Natural killer cell (primary cell): ENCODE measurements around the gene PNLIP. TPM values are rescaled to one million over a fixed set of nuclear protein-coding genes. Genes with fewer than 3 reads are reported as not detected.

Source experiments
- ATAC-seq, 3 donors: fragments of 150-1000 bp in 2 of 3; fragments of 200-7000 bp in 1 of 3; cut with Tn5 transposase; 1 replicate in 1 of 3; 2 replicates in 2 of 3; pipeline ENCODE4 v1.10.0; 2021; ENCODE audit warnings: mild to moderate bottlenecking in 2 of 3, moderate library complexity in 2 of 3
- DNase-seq, 2 donors: peaks; one replicate each; pipeline versions ENCODE4 v3.0.0 to v3.0.0-alpha.2; 2013 to 2021; ENCODE audit warnings: mixed read lengths in 1 of 2
- H3K27ac ChIP-seq: one replicate; pipeline ENCODE4 v1.5.1; 2013; ENCODE audit warnings: mild to moderate bottlenecking, low read length
- H3K27me3 ChIP-seq: one replicate; pipeline ENCODE4 v1.6.1; 2013; ENCODE audit warnings: low read length; ENCODE audit not compliant: control insufficient read depth, insufficient read depth
- H3K36me3 ChIP-seq: one replicate; pipeline ENCODE4 v1.6.1; 2013; ENCODE audit warnings: low read length; ENCODE audit not compliant: control insufficient read depth, insufficient read depth
- H3K4me1 ChIP-seq: one replicate; pipeline ENCODE4 v1.6.1; 2013; ENCODE audit warnings: low read length; ENCODE audit not compliant: control insufficient read depth, insufficient read depth
- H3K4me3 ChIP-seq: one replicate; pipeline ENCODE4 v1.5.1; 2013; ENCODE audit warnings: low read length
- H3K9me3 ChIP-seq: one replicate; pipeline ENCODE4 v1.6.1; 2013; ENCODE audit warnings: low read length; ENCODE audit not compliant: control insufficient read depth, insufficient read depth
- H3K27ac Mint-ChIP-seq, 2 donors: one replicate each; pipeline ENCODE4 v1.8.0; 2022; ENCODE audit warnings: mild to moderate bottlenecking in 2 of 2, mixed read lengths in 2 of 2, moderate library complexity in 1 of 2
- H3K27me3 Mint-ChIP-seq, 2 donors: one replicate each; pipeline ENCODE4 v1.8.0; 2022; ENCODE audit warnings: low read depth in 2 of 2, mixed read lengths in 2 of 2
- H3K36me3 Mint-ChIP-seq: one replicate; pipeline ENCODE4 v1.8.0; 2022; ENCODE audit warnings: mixed read lengths
- H3K4me1 Mint-ChIP-seq, 2 donors: one replicate each; pipeline ENCODE4 v1.8.0; 2022; ENCODE audit warnings: mixed read lengths in 2 of 2
- H3K4me3 Mint-ChIP-seq: one replicate; pipeline ENCODE4 v1.8.0; 2022; ENCODE audit warnings: mild to moderate bottlenecking, moderate library complexity, mixed read lengths
- H3K9me3 Mint-ChIP-seq, 2 donors: one replicate each; pipeline ENCODE4 v1.8.0; 2022; ENCODE audit warnings: mixed read lengths in 2 of 2
- WGBS: methylation state at CpG from one replicate; pipeline ENCODE4 v1.1.7; 2013; ENCODE audit warnings: missing lambda C conversion rate; ENCODE audit not compliant: insufficient coverage; 5-methylcytosine and 5-hydroxymethylcytosine counted together
- intact Hi-C: fragments of 100-400 bp; cut with micrococcal nuclease; formaldehyde crosslinking; loops from one replicate; pipeline ENCODE4 v1.14.2; 2022
- total RNA-seq, 4 donors: library from RNA; stranded (reverse); fragments of 120-200 nt in 1 of 4; gene quantifications; one replicate each; pipeline versions ENCODE4 v1.2.3 to v1.2.4, GENCODE V29; 2013 to 2022
- TF ChIP-seq, protein P1 (sequence below): fragments of 200-600 bp; IDR thresholded peaks from one replicate; pipeline ENCODE4 v1.8.0; 2022; ENCODE audit warnings: antibody characterized with exemption

Gene PNLIP
- total RNA-seq, 3 donors from 2014 or later (not counting 1 experiment from before 2014, with no cell fraction given) = not detected

- 95% methylated on average over 6 of the region's 8 CpGs for WGBS
- H3K4me3 ChIP-seq = no peak overlapping the region
- TF ChIP-seq, protein P1, sequence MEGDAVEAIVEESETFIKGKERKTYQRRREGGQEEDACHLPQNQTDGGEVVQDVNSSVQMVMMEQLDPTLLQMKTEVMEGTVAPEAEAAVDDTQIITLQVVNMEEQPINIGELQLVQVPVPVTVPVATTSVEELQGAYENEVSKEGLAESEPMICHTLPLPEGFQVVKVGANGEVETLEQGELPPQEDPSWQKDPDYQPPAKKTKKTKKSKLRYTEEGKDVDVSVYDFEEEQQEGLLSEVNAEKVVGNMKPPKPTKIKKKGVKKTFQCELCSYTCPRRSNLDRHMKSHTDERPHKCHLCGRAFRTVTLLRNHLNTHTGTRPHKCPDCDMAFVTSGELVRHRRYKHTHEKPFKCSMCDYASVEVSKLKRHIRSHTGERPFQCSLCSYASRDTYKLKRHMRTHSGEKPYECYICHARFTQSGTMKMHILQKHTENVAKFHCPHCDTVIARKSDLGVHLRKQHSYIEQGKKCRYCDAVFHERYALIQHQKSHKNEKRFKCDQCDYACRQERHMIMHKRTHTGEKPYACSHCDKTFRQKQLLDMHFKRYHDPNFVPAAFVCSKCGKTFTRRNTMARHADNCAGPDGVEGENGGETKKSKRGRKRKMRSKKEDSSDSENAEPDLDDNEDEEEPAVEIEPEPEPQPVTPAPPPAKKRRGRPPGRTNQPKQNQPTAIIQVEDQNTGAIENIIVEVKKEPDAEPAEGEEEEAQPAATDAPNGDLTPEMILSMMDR = no peak
- H3K9me3 Mint-ChIP-seq = peaks cover 6 to 7% of the 10 kb centered on the region in 2 donors
- no peaks in the 10 kb centered on the region for H3K36me3 ChIP-seq
- H3K27ac ChIP-seq = no peak overlapping the region
- H3K4me3 Mint-ChIP-seq = no peak overlapping the region
- H3K4me1 ChIP-seq = no peaks in the 10 kb centered on the region
- no peaks in the 10 kb centered on the region for H3K4me1 Mint-ChIP-seq
- H3K27me3 Mint-ChIP-seq = peaks cover 0 to 7% of the 10 kb centered on the region in 2 donors
- peaks cover 9% of the 10 kb centered on the region for H3K36me3 Mint-ChIP-seq
- intact Hi-C loops = no loop called here
- no peak overlapping the region for H3K27ac Mint-ChIP-seq
- no peaks in the 10 kb centered on the region for H3K9me3 ChIP-seq
- ATAC-seq = no peak
- DNase-seq = no peak
- no peaks in the 10 kb centered on the region for H3K27me3 ChIP-seq
Measured at GRCh38 chr10:116565534-116565933, 19.8 kb downstream of the PNLIP start.

DNA sequence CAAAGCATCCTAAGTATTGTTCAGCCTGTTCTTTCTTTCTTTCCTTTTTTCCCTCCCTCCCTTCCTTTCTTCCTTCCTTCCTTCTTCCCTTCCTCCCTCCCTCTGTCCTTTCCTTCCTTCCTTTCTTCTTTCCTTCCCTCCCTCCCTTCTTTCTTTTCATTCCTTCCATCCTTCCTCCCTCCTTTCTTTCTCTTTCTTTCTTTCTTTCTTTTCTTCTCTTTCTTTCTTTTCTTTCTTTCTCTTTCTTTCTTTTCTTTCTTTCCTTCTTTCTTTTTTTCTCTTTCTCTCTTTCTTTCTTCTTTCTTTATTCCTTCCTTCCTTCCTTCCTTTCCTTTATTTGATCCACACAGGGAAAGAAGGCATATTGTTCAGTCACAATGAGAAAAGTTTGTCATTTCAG is 21.2 kb downstream of the PNLIP start:
- Histone ChIP-seq H3K36me3 (no peaks in the 10 kb centered on the region), H3K9me3 (no peaks in the 10 kb centered on the region), H3K4me3 (no peak overlapping the region), H3K4me1 (no peaks in the 10 kb centered on the region), H3K27me3 (no peaks in the 10 kb centered on the region), H3K27ac (no peak overlapping the region)
- DNase-seq = no peak
- Mint-ChIP-seq H3K4me1 (no peaks in the 10 kb centered on the region), H3K27me3 (peaks cover 0 to 6% of the 10 kb centered on the region in 2 donors), H3K36me3 (peaks cover 9% of the 10 kb centered on the region), H3K27ac (no peak overlapping the region), H3K4me3 (no peak overlapping the region), H3K9me3 (peaks cover 6 to 7% of the 10 kb centered on the region in 2 donors)
- no peak for ATAC-seq
- TF ChIP-seq, protein P1 = no peak
- intact Hi-C loops = no loop called here

- Mint-ChIP-seq H3K36me3 (peaks cover 5% of the 10 kb centered on the region), H3K4me1 (no peaks in the 10 kb centered on the region), H3K4me3 (no peak overlapping the region), H3K27ac (no peak overlapping the region), H3K9me3 (peaks cover 5 to 6% of the 10 kb centered on the region in 2 donors), H3K27me3 (peaks cover 0 to 2% of the 10 kb centered on the region in 2 donors)
- Histone ChIP-seq H3K27me3 (no peaks in the 10 kb centered on the region), H3K36me3 (no peaks in the 10 kb centered on the region), H3K27ac (no peak overlapping the region), H3K9me3 (no peaks in the 10 kb centered on the region), H3K4me1 (no peaks in the 10 kb centered on the region), H3K4me3 (no peak overlapping the region)
- ATAC-seq (no peak), DNase-seq (no peak)
- TF ChIP-seq, protein P1 = no peak
- 100% methylated on average over 2 of the region's 3 CpGs for WGBS
- intact Hi-C loops = no loop called here
Measured at GRCh38 chr10:116567335-116567734, 21.6 kb downstream of the PNLIP start.

DNA sequence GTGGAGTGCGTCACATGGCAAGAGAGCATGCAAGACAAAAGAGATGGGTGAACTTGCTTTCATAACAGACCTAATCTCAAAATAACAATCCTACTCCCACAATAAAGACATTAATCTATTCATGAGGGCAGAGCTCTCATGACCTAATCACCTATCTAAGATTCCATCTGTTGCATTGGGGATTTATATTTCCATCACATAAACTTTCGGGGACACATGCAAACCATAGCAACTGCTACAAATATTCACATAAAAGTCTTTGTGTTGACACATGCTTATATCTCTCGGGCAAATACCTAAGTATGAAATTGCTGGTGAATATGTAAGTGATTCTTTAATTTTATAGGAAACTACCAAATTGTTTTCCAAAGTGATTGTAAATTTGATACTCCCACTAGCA is 29.1 kb downstream of the PNLIP start:
- Mint-ChIP-seq H3K27me3 (no peaks in the 10 kb centered on the region), H3K27ac (no peak overlapping the region), H3K4me1 (no peaks in the 10 kb centered on the region), H3K4me3 (no peak overlapping the region), H3K9me3 (peaks cover 0 to 8% of the 10 kb centered on the region in 2 donors), H3K36me3 (no peaks in the 10 kb centered on the region)
- DNase-seq (no peak), ATAC-seq (no peak)
- H3K4me1 ChIP-seq = no peaks in the 10 kb centered on the region
- H3K4me3 ChIP-seq = no peak overlapping the region
- 83% methylated on average over 2 of the region's 3 CpGs for WGBS
- TF ChIP-seq, protein P1 = no peak
- H3K27me3 ChIP-seq = no peaks in the 10 kb centered on the region
- no peaks in the 10 kb centered on the region for H3K9me3 ChIP-seq
- no peaks in the 10 kb centered on the region for H3K36me3 ChIP-seq
- intact Hi-C loops = no loop called here
- H3K27ac ChIP-seq = no peak overlapping the region
